Progenitor cell of endocrine pancreas (in vitro differentiated cells): ENCODE data around the gene INHA. TPM values are rescaled to one million over a fixed set of nuclear protein-coding genes. Genes with fewer than 3 reads are reported as not detected.

Experiments used
- DNase-seq: peaks from one replicate; pipeline ENCODE4 v3.0.0; 2021; ENCODE audit warnings: low spot score; ENCODE audit not compliant: unreplicated experiment
- H3K27ac Mint-ChIP-seq: 2 replicates; pipeline ENCODE4 v1.8.0; 2021; ENCODE audit warnings: mild to moderate bottlenecking, moderate library complexity, mixed read lengths
- H3K27me3 Mint-ChIP-seq: 2 replicates; pipeline ENCODE4 v1.8.0; 2021; ENCODE audit warnings: mixed read lengths
- H3K36me3 Mint-ChIP-seq: 2 replicates; pipeline ENCODE4 v1.8.0; 2022; ENCODE audit warnings: mixed read lengths; ENCODE audit not compliant: insufficient read depth
- H3K4me1 Mint-ChIP-seq: 2 replicates; pipeline ENCODE4 v1.8.0; 2021; ENCODE audit warnings: low read depth, mixed read lengths
- H3K4me3 Mint-ChIP-seq: 2 replicates; pipeline ENCODE4 v1.8.0; 2021; ENCODE audit warnings: low read depth, mild to moderate bottlenecking, moderate library complexity, mixed read lengths
- H3K9me3 Mint-ChIP-seq: 2 replicates; pipeline ENCODE4 v1.8.0; 2021; ENCODE audit warnings: low read depth, mixed read lengths
- total RNA-seq: library from RNA; stranded (reverse); gene quantifications from 2 replicates; pipeline ENCODE4 v1.2.1, GENCODE V29; 2021
- TF ChIP-seq, protein P1 (sequence below): fragments of 200-600 bp; sonication (generic); IDR thresholded peaks from one replicate; pipeline ENCODE4 v1.5.0; 2021; ENCODE audit warnings: antibody characterized with exemption, mild to moderate bottlenecking; ENCODE audit not compliant: unreplicated experiment

Gene INHA
- total RNA-seq, 1 donor from 2014 or later, result 1.7 TPM

DNA sequence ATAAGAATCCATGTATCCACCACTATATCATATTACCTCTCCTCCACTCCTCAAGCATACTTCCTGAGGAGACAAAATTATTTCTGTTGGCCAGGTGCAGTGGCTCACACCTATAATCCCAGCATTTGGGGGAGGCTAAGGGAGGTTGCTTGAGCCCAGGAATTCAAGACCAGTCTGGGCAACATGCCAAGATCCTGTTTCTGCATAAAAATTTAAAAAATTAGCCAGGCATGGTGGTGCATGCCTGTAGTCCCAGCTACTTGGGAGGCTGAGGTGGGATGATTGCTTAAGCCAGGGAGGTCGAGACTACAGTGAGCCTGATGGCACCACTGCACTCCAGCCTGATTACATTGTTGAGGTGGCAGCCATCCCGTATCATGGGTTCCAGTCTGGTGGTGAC lies 9.2 kb downstream of the INHA start:
- no peak for DNase-seq
- H3K27ac Mint-ChIP-seq, result no peak overlapping the region
- no peaks in the 10 kb centered on the region for H3K36me3 Mint-ChIP-seq
- H3K4me1 Mint-ChIP-seq, result peaks cover 19% of the 10 kb centered on the region
- H3K9me3 Mint-ChIP-seq, result no peaks in the 10 kb centered on the region
- TF ChIP-seq, protein P1, sequence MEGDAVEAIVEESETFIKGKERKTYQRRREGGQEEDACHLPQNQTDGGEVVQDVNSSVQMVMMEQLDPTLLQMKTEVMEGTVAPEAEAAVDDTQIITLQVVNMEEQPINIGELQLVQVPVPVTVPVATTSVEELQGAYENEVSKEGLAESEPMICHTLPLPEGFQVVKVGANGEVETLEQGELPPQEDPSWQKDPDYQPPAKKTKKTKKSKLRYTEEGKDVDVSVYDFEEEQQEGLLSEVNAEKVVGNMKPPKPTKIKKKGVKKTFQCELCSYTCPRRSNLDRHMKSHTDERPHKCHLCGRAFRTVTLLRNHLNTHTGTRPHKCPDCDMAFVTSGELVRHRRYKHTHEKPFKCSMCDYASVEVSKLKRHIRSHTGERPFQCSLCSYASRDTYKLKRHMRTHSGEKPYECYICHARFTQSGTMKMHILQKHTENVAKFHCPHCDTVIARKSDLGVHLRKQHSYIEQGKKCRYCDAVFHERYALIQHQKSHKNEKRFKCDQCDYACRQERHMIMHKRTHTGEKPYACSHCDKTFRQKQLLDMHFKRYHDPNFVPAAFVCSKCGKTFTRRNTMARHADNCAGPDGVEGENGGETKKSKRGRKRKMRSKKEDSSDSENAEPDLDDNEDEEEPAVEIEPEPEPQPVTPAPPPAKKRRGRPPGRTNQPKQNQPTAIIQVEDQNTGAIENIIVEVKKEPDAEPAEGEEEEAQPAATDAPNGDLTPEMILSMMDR, result no peak
- H3K27me3 Mint-ChIP-seq, result peaks cover 9% of the 10 kb centered on the region
- no peak overlapping the region for H3K4me3 Mint-ChIP-seq

DNA sequence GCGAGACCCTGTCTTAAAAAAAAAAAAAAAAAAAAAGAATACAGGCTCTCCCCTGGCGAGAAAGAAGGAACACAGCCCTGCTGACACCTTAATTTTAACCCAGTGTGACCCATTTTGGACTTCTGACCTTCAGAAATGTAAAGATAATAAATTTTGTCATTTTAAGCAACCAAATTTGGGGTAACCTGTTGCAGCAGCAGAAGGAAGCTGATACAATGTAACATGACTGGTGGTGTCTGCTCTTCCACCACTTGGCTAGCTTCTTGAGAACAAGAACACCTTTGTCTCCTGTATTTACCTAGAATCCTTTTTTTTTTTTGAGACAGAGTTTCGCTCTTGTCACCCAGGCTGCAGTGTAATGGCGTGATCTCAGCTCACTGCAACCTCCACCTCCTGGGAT lies 19.0 kb downstream of the INHA start:
- no peak overlapping the region for H3K4me3 Mint-ChIP-seq
- H3K9me3 Mint-ChIP-seq, result no peaks in the 10 kb centered on the region
- H3K27me3 Mint-ChIP-seq, result peaks cover 8% of the 10 kb centered on the region
- H3K36me3 Mint-ChIP-seq, result no peaks in the 10 kb centered on the region
- no peak for DNase-seq
- H3K4me1 Mint-ChIP-seq, result peaks cover 3% of the 10 kb centered on the region
- TF ChIP-seq, protein P1, result no peak
- H3K27ac Mint-ChIP-seq, result no peak overlapping the region

DNA sequence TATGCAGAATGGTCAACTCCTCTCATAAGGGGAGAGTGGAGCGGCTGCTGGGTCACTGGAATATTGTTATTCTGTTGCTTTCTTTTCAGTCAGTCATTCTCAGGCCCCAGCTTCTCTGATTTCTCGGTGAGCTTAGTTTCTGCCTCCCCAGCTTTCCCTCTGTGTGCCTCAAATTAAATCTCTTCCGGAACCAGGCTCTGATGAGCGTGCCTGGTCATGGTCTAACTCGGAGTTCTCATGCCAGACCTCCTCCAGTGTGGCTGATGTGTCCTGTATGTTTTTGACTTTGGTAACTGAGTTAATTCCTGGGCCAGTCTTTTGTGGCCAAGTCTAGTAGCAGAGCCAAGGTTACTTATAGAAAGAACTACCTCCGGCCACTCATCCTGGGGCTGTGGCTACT lies 20.6 kb downstream of the INHA start:
- Mint-ChIP-seq H3K9me3 (no peaks in the 10 kb centered on the region), H3K4me1 (peaks cover 12% of the 10 kb centered on the region), H3K27me3 (peaks cover 2% of the 10 kb centered on the region), H3K27ac (no peak overlapping the region), H3K4me3 (no peak overlapping the region), H3K36me3 (no peaks in the 10 kb centered on the region)
- no peak for DNase-seq
- TF ChIP-seq, protein P1, result no peak

DNA sequence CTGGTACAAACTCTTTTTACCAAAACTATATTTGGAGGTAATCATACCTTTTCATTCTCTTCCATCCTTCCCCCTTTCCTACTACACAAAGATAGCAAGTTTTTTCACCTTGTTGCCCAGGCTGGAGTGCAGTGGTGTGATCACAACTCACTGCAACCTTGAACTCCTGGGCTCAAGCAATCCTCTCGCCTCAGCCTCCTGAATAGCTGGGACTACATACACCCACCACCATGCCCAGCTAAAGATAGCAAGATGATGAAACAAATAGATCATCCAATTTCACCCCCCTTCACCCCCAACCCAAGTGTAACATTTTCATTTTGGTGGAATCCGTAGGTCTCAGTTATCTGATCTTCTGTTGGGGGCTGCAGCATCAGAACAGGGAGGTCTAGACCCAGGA lies 21.0 kb downstream of the INHA start:
- Mint-ChIP-seq H3K36me3 (no peaks in the 10 kb centered on the region), H3K9me3 (no peaks in the 10 kb centered on the region), H3K4me3 (no peak overlapping the region), H3K27me3 (peaks cover 2% of the 10 kb centered on the region), H3K27ac (no peak overlapping the region), H3K4me1 (peaks cover 12% of the 10 kb centered on the region)
- DNase-seq, result no peak
- TF ChIP-seq, protein P1, result no peak

DNA sequence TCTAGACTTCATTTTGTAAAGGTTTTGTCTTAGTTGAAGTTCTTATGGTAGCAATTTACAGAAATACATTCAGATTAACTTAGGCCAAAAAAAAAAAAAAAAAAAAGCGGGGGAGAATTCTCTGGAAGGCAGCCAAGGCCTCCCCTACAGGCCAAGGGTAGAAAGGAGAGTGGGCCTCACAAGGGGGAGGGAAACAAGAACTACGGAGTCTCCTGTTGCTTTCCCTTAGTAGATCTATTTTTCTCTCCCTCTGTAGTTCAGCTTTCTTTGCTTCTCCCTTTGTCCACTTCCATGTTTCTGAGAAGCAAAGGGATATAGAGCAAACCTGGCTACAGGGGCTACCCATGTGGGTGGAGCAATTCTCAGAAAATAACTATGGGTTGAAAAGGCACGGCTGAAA lies 23.1 kb downstream of the INHA start:
- H3K4me1 Mint-ChIP-seq, result peaks cover 15% of the 10 kb centered on the region
- TF ChIP-seq, protein P1, result no peak
- no peak for DNase-seq
- peaks cover 2% of the 10 kb centered on the region for H3K27me3 Mint-ChIP-seq
- no peaks in the 10 kb centered on the region for H3K36me3 Mint-ChIP-seq
- peak overlapping the region; percentile 7 for H3K4me3 Mint-ChIP-seq
- peak overlapping the region; percentile 85 for H3K27ac Mint-ChIP-seq
- no peaks in the 10 kb centered on the region for H3K9me3 Mint-ChIP-seq
